Measurements from ENCODE around the gene TNRC6B.

TNRC6B gene

DNA sequence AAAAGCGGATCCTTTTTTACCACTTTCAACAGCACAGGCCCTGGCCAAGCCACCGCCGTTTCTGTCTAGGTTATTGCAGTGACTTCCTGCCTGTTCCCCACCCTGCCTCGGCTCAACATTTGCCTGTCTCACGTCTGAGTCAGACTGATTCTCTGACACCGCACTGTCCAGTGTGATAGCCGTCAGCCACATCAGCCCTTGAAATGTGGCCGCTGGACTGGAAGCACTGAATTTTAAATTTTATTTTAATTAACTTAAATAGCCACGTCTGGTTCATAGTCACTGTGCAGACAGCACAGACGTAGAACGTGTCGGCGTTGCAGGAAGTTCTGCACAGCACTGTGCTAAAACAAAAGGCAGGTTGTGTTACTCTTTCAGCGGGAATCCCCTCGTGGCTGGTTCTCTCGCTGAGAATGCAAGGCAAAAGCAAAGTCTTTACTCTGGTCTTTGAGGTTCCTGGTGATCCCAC lies 112.3 kb downstream of the TNRC6B start (continued):
- TF ChIP-seq AEBP2 (tag by site-specific recombination; IDR thresholded peaks at IDR 0.05; ENCODE audit: borderline replicate concordance) (no peak), ZFHX2 (tag by site-specific recombination; conservative IDR thresholded peaks at IDR 0.05) (no peak), ZBTB48 (tag by site-specific recombination; IDR thresholded peaks at IDR 0.05) (no peak), ZNF521 (tag by site-specific recombination; IDR thresholded peaks at IDR 0.05) (no peak), ZNF529 (tag by site-specific recombination; IDR thresholded peaks at IDR 0.05; ENCODE audit: insufficient replicate concordance) (no peak), ZNF37A (tag by site-specific recombination; IDR thresholded peaks at IDR 0.05) (no peak), ZNF362 (tag by site-specific recombination; IDR thresholded peaks at IDR 0.05) (no peak)
- TF ChIP-seq, protein P1, sequence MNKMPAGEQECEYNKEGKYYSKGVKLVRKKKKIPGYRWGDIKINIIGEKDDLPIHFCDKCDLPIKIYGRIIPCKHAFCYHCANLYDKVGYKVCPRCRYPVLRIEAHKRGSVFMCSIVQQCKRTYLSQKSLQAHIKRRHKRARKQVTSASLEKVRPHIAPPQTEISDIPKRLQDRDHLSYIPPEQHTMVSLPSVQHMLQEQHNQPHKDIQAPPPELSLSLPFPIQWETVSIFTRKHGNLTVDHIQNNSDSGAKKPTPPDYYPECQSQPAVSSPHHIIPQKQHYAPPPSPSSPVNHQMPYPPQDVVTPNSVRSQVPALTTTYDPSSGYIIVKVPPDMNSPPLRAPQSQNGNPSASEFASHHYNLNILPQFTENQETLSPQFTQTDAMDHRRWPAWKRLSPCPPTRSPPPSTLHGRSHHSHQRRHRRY (tag by site-specific recombination; IDR thresholded peaks at IDR 0.05), result no peak
- TF ChIP-seq, protein P2, sequence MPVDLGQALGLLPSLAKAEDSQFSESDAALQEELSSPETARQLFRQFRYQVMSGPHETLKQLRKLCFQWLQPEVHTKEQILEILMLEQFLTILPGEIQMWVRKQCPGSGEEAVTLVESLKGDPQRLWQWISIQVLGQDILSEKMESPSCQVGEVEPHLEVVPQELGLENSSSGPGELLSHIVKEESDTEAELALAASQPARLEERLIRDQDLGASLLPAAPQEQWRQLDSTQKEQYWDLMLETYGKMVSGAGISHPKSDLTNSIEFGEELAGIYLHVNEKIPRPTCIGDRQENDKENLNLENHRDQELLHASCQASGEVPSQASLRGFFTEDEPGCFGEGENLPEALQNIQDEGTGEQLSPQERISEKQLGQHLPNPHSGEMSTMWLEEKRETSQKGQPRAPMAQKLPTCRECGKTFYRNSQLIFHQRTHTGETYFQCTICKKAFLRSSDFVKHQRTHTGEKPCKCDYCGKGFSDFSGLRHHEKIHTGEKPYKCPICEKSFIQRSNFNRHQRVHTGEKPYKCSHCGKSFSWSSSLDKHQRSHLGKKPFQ (tag by site-specific recombination; IDR thresholded peaks at IDR 0.05), result no peak

- TF ChIP-seq ZNF549 (tag by site-specific recombination; IDR thresholded peaks at IDR 0.05) (no peak), ZIC2 (tag by site-specific recombination; IDR thresholded peaks at IDR 0.05) (peak; percentile 48; the same call in 1 of the 2 replicates), ZBTB17 (tag by site-specific recombination; IDR thresholded peaks at IDR 0.05) (no peak)
- ChIA-PET CTCF (no interaction called here), POLR2A (no interaction called here)
- no peaks in the 10 kb centered on the region for H3K4me1 ChIP-seq (ENCODE audit: control insufficient read depth, insufficient read depth, low read length)
- H3K4me3 ChIP-seq (ENCODE audit: low read depth, low read length), result no peak overlapping the region
- H3K27ac ChIP-seq (ENCODE audit: extremely low read depth, low read depth, low read length), result no peak overlapping the region
- H3K9me3 ChIP-seq (ENCODE audit: control insufficient read depth, insufficient read depth, low read depth, low read length), result no peaks in the 10 kb centered on the region
- H3K36me3 ChIP-seq (ENCODE audit: control insufficient read depth in 2 of 2, insufficient read depth in 1 of 2, low read length in 2 of 2), result peaks cover 31 to 71% of the 10 kb centered on the region in 2 experiments
These were observed 112.8 kb downstream of the TNRC6B start for GRCh38 chr22:40290516-40290915.

- H3K9me3 ChIP-seq (ENCODE audit: control insufficient read depth, insufficient read depth, low read depth, low read length), result no peaks in the 10 kb centered on the region
- CTCF ChIA-PET, result no interaction called here
- H3K4me3 ChIP-seq (ENCODE audit: low read depth, low read length), result no peak overlapping the region
- peaks cover 14 to 56% of the 10 kb centered on the region in 2 experiments for H3K36me3 ChIP-seq (ENCODE audit: control insufficient read depth in 2 of 2, insufficient read depth in 1 of 2, low read length in 2 of 2)
- TF ChIP-seq ZNF248 (tag by site-specific recombination; IDR thresholded peaks at IDR 0.05) (no peak), ZNF626 (tag by site-specific recombination; IDR thresholded peaks at IDR 0.05) (no peak), ZFP3 (tag by site-specific recombination; IDR thresholded peaks at IDR 0.05; ENCODE audit: low read depth) (no peak), ZFP37 (tag by site-specific recombination; IDR thresholded peaks at IDR 0.05) (no peak), ZNF426 (tag by site-specific recombination; IDR thresholded peaks at IDR 0.05) (no peak), ZNF221 (tag by site-specific recombination; IDR thresholded peaks at IDR 0.05; ENCODE audit: borderline replicate concordance) (no peak)
- POLR2A ChIA-PET, result no interaction called here
- H3K4me1 ChIP-seq (ENCODE audit: control insufficient read depth, insufficient read depth, low read length), result no peaks in the 10 kb centered on the region
- H3K27ac ChIP-seq (ENCODE audit: extremely low read depth, low read depth, low read length), result no peak overlapping the region
These were observed 117.0 kb downstream of the TNRC6B start for GRCh38 chr22:40294696-40295095.
